HUES6 (cell line): Measurements from ENCODE around the gene GAP43.

Experiments
- H3K27ac ChIP-seq: 2 replicates; pipeline ENCODE4 v1.7.0; 2013; ENCODE audit warnings: low read depth, mild to moderate bottlenecking, low read length, inconsistent platforms
- H3K27me3 ChIP-seq: 2 replicates; pipeline ENCODE4 v1.6.1; 2013; ENCODE audit warnings: low read length; ENCODE audit not compliant: control insufficient read depth, insufficient read depth
- H3K36me3 ChIP-seq: 2 replicates; pipeline ENCODE4 v1.6.1; 2013; ENCODE audit warnings: low read length; ENCODE audit not compliant: control insufficient read depth, insufficient read depth
- H3K4me1 ChIP-seq: 2 replicates; pipeline ENCODE4 v1.6.1; 2013; ENCODE audit warnings: low read length; ENCODE audit not compliant: control insufficient read depth, insufficient read depth
- H3K4me3 ChIP-seq: 2 replicates; pipeline ENCODE4 v1.5.1; 2013; ENCODE audit warnings: low read depth, low read length
- H3K9ac ChIP-seq: one replicate; pipeline ENCODE4 v1.6.1; 2013; ENCODE audit warnings: mild to moderate bottlenecking, low read length
- H3K9me3 ChIP-seq: 2 replicates; pipeline ENCODE4 v1.6.1; 2013; ENCODE audit warnings: low read depth, low read length; ENCODE audit not compliant: control insufficient read depth, insufficient read depth

Gene GAP43

GRCh38 chr3:115698851-115699591, 75.7 kb downstream of the GAP43 start:
- peaks cover 9% of the 10 kb centered on the region; the same call in 1 of the 2 replicates for H3K4me1 ChIP-seq
- H3K27ac ChIP-seq, result no peak overlapping the region
- H3K4me3 ChIP-seq, result no peak overlapping the region
- H3K9me3 ChIP-seq, result peaks cover 3% of the 10 kb centered on the region; the same call in 1 of the 2 replicates
- no peak overlapping the region for H3K9ac ChIP-seq
- no peaks in the 10 kb centered on the region for H3K36me3 ChIP-seq
- H3K27me3 ChIP-seq, result no peaks in the 10 kb centered on the region

GRCh38 chr3:115699706-115700105, 76.4 kb downstream of the GAP43 start:
- no peak overlapping the region for H3K27ac ChIP-seq
- no peak overlapping the region for H3K4me3 ChIP-seq
- peaks cover 3% of the 10 kb centered on the region; the same call in 1 of the 2 replicates for H3K9me3 ChIP-seq

GRCh38 chr3:115702598-115702997, 79.3 kb downstream of the GAP43 start:
- Histone ChIP-seq H3K9ac (no peak overlapping the region), H3K4me3 (no peak overlapping the region), H3K4me1 (peaks cover 9% of the 10 kb centered on the region; the same call in 1 of the 2 replicates), H3K9me3 (peaks cover 3% of the 10 kb centered on the region; the same call in 1 of the 2 replicates), H3K27ac (no peak overlapping the region), H3K27me3 (no peaks in the 10 kb centered on the region), H3K36me3 (no peaks in the 10 kb centered on the region)

More at GRCh38 chr3:115699706-115700105, 76.4 kb downstream of the GAP43 start:
- Histone ChIP-seq H3K9ac (no peak overlapping the region), H3K27me3 (no peaks in the 10 kb centered on the region), H3K4me1 (peaks cover 9% of the 10 kb centered on the region; the same call in 1 of the 2 replicates), H3K36me3 (no peaks in the 10 kb centered on the region)

GRCh38 chr3:115704661-115705338, 81.5 kb downstream of the GAP43 start:
- Histone ChIP-seq H3K36me3 (no peaks in the 10 kb centered on the region), H3K9me3 (peaks cover 3% of the 10 kb centered on the region; the same call in 1 of the 2 replicates), H3K27me3 (no peaks in the 10 kb centered on the region), H3K9ac (no peak overlapping the region), H3K4me3 (no peak overlapping the region), H3K4me1 (peaks cover 4% of the 10 kb centered on the region), H3K27ac (no peak overlapping the region)

GRCh38 chr3:115706311-115706829, 83.1 kb downstream of the GAP43 start:
- peaks cover 3% of the 10 kb centered on the region; the same call in 1 of the 2 replicates for H3K9me3 ChIP-seq
- H3K4me3 ChIP-seq, result no peak overlapping the region

GRCh38 chr3:115708540-115708939, 85.2 kb downstream of the GAP43 start:
- Histone ChIP-seq H3K4me3 (no peak overlapping the region), H3K9me3 (no peaks in the 10 kb centered on the region), H3K4me1 (peaks cover 8% of the 10 kb centered on the region), H3K36me3 (no peaks in the 10 kb centered on the region), H3K9ac (no peak overlapping the region), H3K27ac (no peak overlapping the region), H3K27me3 (no peaks in the 10 kb centered on the region)

More at GRCh38 chr3:115706311-115706829, 83.1 kb downstream of the GAP43 start:
- no peaks in the 10 kb centered on the region for H3K36me3 ChIP-seq
- H3K4me1 ChIP-seq, result peaks cover 4% of the 10 kb centered on the region
- H3K9ac ChIP-seq, result no peak overlapping the region
- H3K27ac ChIP-seq, result no peak overlapping the region
- no peaks in the 10 kb centered on the region for H3K27me3 ChIP-seq

GRCh38 chr3:115709093-115709492, 85.8 kb downstream of the GAP43 start:
- Histone ChIP-seq H3K9ac (no peak overlapping the region), H3K36me3 (no peaks in the 10 kb centered on the region), H3K27ac (no peak overlapping the region), H3K4me3 (no peak overlapping the region), H3K4me1 (peaks cover 8% of the 10 kb centered on the region), H3K27me3 (no peaks in the 10 kb centered on the region), H3K9me3 (no peaks in the 10 kb centered on the region)

GRCh38 chr3:115709931-115710330, 86.6 kb downstream of the GAP43 start:
- H3K4me3 ChIP-seq, result no peak overlapping the region
- H3K27me3 ChIP-seq, result no peaks in the 10 kb centered on the region
- H3K36me3 ChIP-seq, result no peaks in the 10 kb centered on the region
- no peaks in the 10 kb centered on the region for H3K9me3 ChIP-seq
- no peak overlapping the region for H3K27ac ChIP-seq
- H3K9ac ChIP-seq, result no peak overlapping the region
- H3K4me1 ChIP-seq, result peaks cover 8% of the 10 kb centered on the region

GRCh38 chr3:115710799-115711198, 87.5 kb downstream of the GAP43 start:
- no peaks in the 10 kb centered on the region for H3K36me3 ChIP-seq
- no peaks in the 10 kb centered on the region for H3K9me3 ChIP-seq
- H3K4me1 ChIP-seq, result peaks cover 8% of the 10 kb centered on the region
- no peak overlapping the region for H3K4me3 ChIP-seq
- no peak overlapping the region for H3K27ac ChIP-seq
- H3K9ac ChIP-seq, result no peak overlapping the region
- no peaks in the 10 kb centered on the region for H3K27me3 ChIP-seq

- no peak overlapping the region for H3K9ac ChIP-seq
These were observed 89.6 kb downstream of the GAP43 start for GRCh38 chr3:115712871-115713270.

GRCh38 chr3:115713284-115713683, 90.0 kb downstream of the GAP43 start:
- no peak overlapping the region for H3K9ac ChIP-seq
- H3K36me3 ChIP-seq, result no peaks in the 10 kb centered on the region
- H3K27me3 ChIP-seq, result no peaks in the 10 kb centered on the region
- no peak overlapping the region for H3K4me3 ChIP-seq
- H3K27ac ChIP-seq, result no peak overlapping the region
- peaks cover 8% of the 10 kb centered on the region for H3K4me1 ChIP-seq
- H3K9me3 ChIP-seq, result no peaks in the 10 kb centered on the region

More at GRCh38 chr3:115712871-115713270, 89.6 kb downstream of the GAP43 start:
- H3K4me3 ChIP-seq, result no peak overlapping the region
- H3K27me3 ChIP-seq, result no peaks in the 10 kb centered on the region
- no peaks in the 10 kb centered on the region for H3K36me3 ChIP-seq
- no peaks in the 10 kb centered on the region for H3K9me3 ChIP-seq
- peaks cover 8% of the 10 kb centered on the region for H3K4me1 ChIP-seq
- H3K27ac ChIP-seq, result no peak overlapping the region
